ENCODE measurements around the gene CEP192.

The CEP192 gene

GRCh38 chr18:12948050-12948804 lies 42.9 kb upstream of the CEP192 start:
- peak; percentile 94 for DNase-seq (ENCODE audit: low spot score)
- no peak for TF ChIP-seq CTCF (IDR thresholded peaks at IDR 0.05; ENCODE audit: extremely low read depth, missing control alignments)

- DNase-seq (ENCODE audit: low spot score) = no peak
- TF ChIP-seq CTCF (IDR thresholded peaks at IDR 0.05; ENCODE audit: extremely low read depth, missing control alignments) = no peak
Observed at GRCh38 chr18:12958478-12958877, 32.7 kb upstream of the CEP192 start.

GRCh38 chr18:12960395-12960794 lies 30.8 kb upstream of the CEP192 start:
- DNase-seq (ENCODE audit: low spot score) = no peak
- TF ChIP-seq CTCF (IDR thresholded peaks at IDR 0.05; ENCODE audit: extremely low read depth, missing control alignments) = no peak

- DNase-seq (ENCODE audit: low spot score) = no peak
- TF ChIP-seq CTCF (IDR thresholded peaks at IDR 0.05; ENCODE audit: extremely low read depth, missing control alignments) = no peak
Observed at GRCh38 chr18:12960853-12961397, 30.2 kb upstream of the CEP192 start.

- DNase-seq (ENCODE audit: low spot score) = no peak
- no peak for TF ChIP-seq CTCF (IDR thresholded peaks at IDR 0.05; ENCODE audit: extremely low read depth, missing control alignments)
Observed at GRCh38 chr18:12963069-12963468, 28.1 kb upstream of the CEP192 start.

- DNase-seq (ENCODE audit: low spot score) = no peak
- no peak for TF ChIP-seq CTCF (IDR thresholded peaks at IDR 0.05; ENCODE audit: extremely low read depth, missing control alignments)
Observed at GRCh38 chr18:12968115-12968514, 23.0 kb upstream of the CEP192 start.

GRCh38 chr18:12968619-12969018 lies 22.5 kb upstream of the CEP192 start:
- DNase-seq (ENCODE audit: low spot score) = no peak
- no peak for TF ChIP-seq CTCF (IDR thresholded peaks at IDR 0.05; ENCODE audit: extremely low read depth, missing control alignments)
